Head of caudate nucleus (tissue), 42 donors: ENCODE measurements around the gene LGALS9C.
"Not testable (repeated sequence)": the region's sequence is repeated elsewhere in the genome, so short reads cannot be mapped to it uniquely, and the experiment has no call there.

Experiments
- DNase-seq, 42 donors: peaks; one replicate each; pipeline versions ENCODE4 v3.0.0 to v3.0.0-alpha.2; 2020 to 2021; ENCODE audit warnings: mixed read lengths in 7 of 42
- intact Hi-C: fragments of 100-400 bp; cut with DNase I; formaldehyde crosslinking; loops from one replicate; pipeline ENCODE4 v1.15.0; 2022

Gene LGALS9C

GRCh38 chr17:18476508-18477308, at the start of gene LGALS9C:
TSS of gene LGALS9C (plus strand) at chr17:18476789. CDS start at chr17:18476855, 66 bp downstream.
- DNase-seq = peak in 1 of 42 donors; percentile 3
- intact Hi-C loops = not testable (repeated sequence)

DNA sequence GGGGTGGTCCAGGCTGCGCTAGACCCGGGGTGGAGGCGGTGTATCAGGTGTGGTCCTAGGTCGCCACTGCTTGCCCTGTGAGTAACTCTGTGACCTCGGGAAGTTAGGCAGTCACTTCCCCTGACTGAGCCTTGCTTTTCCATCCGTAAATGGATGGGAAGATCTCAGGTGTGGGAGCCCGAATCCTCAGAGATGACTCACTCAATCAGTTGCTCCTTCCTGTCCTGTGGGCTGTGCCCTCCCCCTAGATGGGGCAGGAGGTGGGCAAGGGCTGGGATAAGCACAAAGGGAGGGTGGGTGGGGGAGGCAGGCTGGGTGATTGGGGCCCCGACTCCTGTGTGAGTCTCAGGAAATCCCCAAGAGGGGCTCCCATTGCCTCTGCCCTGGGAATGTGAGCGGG, 44.4 kb upstream of the LGALS9C start:
- intact Hi-C loops, DNase-seq: not testable (repeated sequence)

- intact Hi-C loops, DNase-seq: not testable (repeated sequence)
Measured at GRCh38 chr17:18439465-18439870, 37.1 kb upstream of the LGALS9C start.

- intact Hi-C loops = not testable (repeated sequence)
- peak in 33 of 42 donors; percentile 4 to 78 (median 44) for DNase-seq
Measured at GRCh38 chr17:18442093-18442492, 34.5 kb upstream of the LGALS9C start.

- intact Hi-C loops, DNase-seq: not testable (repeated sequence)
Measured at GRCh38 chr17:18442532-18442931, 34.1 kb upstream of the LGALS9C start.

DNA sequence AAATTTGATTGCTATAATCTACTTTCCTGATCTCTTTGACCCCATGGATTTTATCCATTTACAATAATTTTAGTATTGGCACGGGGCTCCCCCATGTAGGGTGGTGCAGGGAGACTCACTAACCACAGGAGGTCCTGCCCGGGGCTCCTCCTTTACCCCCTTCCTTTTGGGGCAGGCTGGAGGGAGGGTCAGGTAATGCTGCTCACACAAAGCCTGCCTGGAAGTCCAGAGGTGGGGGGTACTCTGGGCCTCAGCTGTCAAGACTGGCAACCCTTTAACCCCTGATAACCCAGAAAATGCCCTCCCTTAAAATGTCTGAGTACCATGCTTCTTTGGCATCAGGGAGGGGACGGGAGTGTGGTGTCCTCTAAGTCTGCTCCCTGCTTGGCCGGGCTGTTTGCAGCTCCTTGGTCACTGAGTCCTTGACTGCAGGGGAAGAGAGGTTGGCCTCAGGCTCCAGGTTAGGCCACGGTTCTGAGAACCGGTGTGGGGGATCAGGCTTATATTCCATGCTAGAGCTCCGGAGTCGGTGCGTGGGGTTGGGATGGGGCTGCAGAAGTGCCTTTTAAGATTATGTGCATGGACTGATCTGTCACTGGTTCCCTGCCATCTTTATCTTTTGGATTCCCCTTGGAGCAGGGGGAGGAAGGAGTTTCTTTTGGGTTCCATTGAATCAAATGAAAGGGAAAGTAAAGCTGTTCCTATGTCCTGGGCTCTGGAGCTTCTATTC, 28.9 kb upstream of the LGALS9C start:
- intact Hi-C loops, DNase-seq: not testable (repeated sequence)

DNA sequence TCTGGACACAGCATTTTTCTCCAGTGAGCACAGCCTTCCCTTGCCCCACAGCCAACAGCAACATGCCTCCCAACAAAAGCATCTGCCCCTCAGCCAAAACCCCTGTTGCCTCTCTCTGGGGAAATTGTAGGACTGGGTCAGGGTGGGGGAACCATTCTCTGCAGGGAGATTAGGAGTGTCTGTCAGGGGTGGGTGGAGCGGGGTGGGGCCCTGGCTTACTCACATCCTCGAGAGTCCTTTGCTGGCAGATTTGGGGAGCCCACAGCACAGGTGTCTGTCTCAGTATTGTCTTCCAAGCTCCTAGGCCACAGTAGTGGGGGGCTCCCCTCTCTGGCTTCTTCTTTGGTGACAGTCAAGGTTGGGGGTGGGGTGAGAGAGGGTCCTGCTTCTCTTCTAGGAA, 28.3 kb upstream of the LGALS9C start:
- DNase-seq, intact Hi-C loops: not testable (repeated sequence)

DNA sequence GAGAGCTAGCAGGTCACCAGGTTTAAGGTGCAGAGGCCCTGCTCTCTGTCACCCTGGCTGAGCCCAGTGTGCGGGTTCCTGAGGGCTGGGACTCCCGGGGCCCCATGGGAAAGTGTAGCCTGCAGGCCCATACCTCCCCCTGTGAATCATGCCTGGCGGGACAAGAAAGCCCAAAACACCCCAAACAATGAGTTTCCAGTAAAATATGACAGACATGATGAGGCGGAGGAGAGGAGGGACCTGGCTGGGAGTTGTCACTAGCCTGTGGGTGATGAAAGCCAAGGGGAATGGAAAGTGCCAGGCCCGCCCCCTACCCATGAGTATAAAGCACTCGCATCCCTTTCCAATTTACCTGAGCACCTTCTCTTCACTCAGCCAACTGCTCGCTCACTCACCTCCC, 26.8 kb upstream of the LGALS9C start:
- intact Hi-C loops, DNase-seq: not testable (repeated sequence)

DNA sequence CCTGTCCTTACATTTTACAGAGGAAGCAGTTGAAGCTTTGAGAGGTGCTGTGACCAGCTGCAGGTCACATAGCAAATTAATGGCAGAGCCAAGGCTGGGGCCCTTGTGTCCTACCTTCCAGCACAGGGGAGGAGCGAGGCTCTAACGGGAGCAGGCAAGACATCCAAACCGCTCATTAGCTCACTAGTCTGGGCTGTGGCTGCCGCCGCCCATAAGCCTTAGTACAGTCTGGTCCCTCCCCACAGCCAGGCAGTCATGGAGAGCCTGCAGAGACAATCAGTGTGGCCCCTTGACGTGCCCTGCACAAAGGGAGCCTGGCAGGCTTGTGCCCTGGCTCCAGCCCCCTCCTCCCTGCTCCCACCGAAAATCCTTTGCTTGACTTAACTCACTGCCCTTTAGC, 25.6 kb upstream of the LGALS9C start:
- intact Hi-C loops, DNase-seq: not testable (repeated sequence)

DNA sequence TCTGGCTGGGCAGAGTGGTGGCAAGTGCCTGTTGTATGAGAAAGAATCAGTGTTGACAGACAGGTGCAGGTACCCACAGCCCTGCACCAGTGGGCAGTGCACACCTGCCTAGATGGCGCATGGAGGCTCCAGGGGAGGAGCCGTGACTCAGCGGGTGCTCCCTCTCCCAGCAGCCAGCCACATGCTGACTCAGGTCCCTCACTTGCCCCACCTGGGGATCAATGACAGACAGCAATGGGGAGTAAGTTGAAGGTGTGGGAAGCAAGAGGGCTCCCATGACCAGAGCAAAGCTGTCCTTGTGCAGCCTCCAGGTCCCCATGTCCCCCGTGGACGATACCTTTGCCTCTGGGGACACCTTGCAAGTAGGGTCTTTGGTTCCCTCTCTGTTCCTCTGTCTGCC, 24.6 kb upstream of the LGALS9C start:
- intact Hi-C loops, DNase-seq: not testable (repeated sequence)

GRCh38 chr17:18459035-18459434, 17.6 kb upstream of the LGALS9C start:
- DNase-seq, intact Hi-C loops: not testable (repeated sequence)

- DNase-seq, intact Hi-C loops: not testable (repeated sequence)
Measured at GRCh38 chr17:18463831-18464502, 12.6 kb upstream of the LGALS9C start.

DNA sequence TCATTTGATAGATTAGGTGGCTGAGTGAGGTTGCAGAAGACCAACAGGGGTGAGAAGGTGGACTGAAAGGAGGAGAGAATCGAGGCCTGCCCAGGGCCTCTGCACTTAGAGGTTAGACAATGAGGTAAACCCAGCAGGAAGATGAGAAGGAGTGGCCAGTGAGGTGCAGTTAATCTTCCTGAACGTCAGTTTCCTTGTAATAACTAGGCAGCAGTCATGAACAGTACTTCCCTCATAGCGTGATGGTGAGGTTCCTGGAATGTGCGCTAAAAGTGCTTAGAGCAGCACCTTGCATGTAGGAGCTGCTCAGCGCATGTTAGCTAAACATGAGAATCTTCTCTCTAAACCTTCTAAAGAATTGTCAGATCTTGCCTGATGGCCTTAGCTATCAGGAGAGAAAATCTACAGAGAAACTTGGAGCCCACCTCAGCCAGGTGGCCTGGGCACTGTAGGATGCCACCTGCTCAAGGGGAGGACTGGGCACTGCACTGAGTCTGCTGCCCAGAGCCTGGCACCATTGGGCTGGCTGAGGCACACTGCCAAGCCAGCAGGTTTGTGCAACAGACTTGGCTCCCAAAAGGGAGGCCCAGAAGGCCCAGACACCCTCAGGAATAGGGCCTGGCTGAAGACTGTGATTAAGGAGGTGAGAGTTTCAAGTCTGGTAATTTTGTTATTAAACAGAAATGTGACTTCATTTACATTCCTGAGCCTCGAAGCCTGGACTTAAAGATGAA, 10.2 kb upstream of the LGALS9C start:
- DNase-seq, intact Hi-C loops: not testable (repeated sequence)

DNA sequence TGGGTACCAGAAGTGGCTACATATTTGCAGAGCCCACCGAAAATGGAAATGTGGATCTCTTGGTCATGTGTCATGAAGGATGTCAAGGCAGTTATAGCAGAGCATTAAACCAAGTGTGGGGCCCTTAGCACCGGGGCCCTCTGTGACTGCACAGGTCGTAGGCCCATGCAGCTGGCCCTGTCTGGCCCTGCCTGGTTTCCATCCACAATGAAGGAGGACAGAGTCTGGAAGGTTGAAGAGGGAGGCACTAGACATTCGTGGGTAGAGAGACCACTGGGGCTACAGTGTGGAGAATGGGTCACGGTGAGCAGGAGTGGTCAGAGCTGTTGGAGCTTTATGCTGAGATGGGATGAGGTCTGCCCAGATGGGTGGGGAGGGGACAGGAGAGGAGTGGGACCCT, 9.6 kb upstream of the LGALS9C start:
- DNase-seq, intact Hi-C loops: not testable (repeated sequence)

DNA sequence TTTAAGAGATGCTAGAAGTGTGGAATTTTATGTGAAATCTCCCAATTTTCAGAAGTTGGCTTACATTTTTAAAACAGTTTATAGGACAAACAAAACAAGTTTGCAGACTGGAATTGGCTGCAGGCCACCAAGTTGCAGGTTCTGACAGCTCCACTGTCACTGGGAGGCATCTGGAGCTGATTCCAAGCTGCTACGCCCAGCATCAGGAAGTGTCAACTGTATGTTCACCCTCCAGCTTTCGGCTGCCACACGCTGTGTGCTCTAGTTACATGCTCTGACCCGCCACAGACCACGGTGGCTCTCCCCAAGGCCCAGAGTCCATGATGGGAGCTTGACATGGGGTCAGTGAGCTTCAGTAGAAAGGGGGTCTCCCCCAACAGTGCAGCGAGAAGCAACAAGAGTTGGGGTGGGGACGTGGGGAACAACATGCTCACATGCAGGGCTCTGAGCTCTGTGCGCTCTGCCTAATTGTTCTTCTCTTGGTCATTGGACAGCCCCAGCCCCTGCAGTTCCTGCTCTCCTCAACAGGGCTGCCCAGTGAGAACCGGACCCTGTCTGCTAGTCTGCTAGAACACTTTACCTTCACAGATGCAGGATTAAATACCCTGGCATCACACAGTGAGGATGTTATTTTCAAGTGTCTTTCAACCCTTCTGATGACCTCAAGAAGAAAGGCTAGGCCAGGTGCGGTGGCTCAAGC, 8.0 kb upstream of the LGALS9C start:
- intact Hi-C loops, DNase-seq: not testable (repeated sequence)

DNA sequence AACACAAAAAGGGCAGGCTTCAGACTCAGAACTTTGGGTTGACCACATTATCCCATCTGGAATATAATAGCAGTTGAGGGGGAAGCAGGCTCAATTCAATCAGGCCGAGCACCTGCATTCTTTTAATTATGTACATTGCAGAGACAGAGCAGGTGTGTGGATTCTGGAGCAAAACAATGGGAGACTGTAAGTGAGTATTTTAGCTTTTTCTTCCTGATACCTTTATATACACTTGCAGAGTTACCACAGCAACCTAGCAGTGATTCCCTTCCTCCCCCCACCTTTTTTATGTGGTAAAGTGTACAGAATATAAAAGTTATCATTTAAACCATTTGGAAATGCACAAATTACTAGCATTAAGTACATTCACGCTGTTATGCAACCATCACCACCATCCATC, 6.8 kb upstream of the LGALS9C start:
- peak in 1 of 42 donors; percentile 14 for DNase-seq
- intact Hi-C loops = not testable (repeated sequence)

DNA sequence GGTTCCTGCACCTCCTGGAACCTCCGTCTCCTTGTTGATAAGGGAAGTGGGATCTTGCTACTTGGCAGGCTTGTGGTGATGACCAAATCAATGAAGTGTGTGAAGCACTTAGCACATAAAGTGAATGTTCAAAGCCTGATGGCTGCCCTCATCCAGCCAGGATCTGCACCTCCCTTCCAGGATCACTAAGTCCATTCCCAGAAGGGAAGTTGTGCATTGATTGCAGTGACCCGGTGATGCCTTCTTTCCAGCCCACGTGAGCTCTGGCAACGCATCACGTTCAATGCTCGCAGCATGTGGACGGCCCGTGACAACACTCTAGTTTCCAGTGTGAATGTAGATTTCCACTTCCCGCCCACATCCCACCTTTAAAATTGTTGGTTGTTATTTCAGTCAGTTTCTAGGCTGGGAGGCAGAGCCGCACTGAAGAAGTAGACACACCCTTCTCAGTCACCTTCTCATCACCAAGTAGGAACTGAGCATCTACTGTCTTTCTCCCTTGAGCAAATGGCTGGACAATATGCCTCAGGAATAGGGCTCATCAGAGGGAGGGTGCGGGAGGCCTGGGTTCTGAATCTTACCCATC, 6.2 kb upstream of the LGALS9C start:
- DNase-seq, intact Hi-C loops: not testable (repeated sequence)

- intact Hi-C loops, DNase-seq: not testable (repeated sequence)
Measured at GRCh38 chr17:18473967-18474366, 2.6 kb upstream of the LGALS9C start.
